Liver (tissue), 9 donors: ENCODE data around the gene NUDT22. TPM values are rescaled to one million over a fixed set of nuclear protein-coding genes. Genes with fewer than 3 reads are reported as not detected.
A peak's percentile ranks its signal among the peaks of the same experiment; 100 is the strongest.

Experiments
- DNase-seq: peaks from one replicate; pipeline ENCODE4 v3.0.0-alpha.2; 2017; ENCODE audit warnings: low spot score
- H3K27ac ChIP-seq, 2 donors: one replicate each; pipeline ENCODE4 v1.7.0; 2013; ENCODE audit warnings: inconsistent platforms in 2 of 2, low read length in 2 of 2, control low read depth in 1 of 2, low read depth in 1 of 2, mild to moderate bottlenecking in 1 of 2
- H3K27me3 ChIP-seq, 4 donors: one replicate each; pipeline versions ENCODE4 v1.6.1 to v1.7.0; 2013; ENCODE audit warnings: low read length in 3 of 4, inconsistent platforms in 1 of 4, mild to moderate bottlenecking in 1 of 4, moderate library complexity in 1 of 4; ENCODE audit not compliant: control insufficient read depth in 4 of 4, insufficient read depth in 4 of 4
- H3K36me3 ChIP-seq, 4 donors: one replicate each; pipeline versions ENCODE4 v1.6.1 to v1.7.0; 2013; ENCODE audit warnings: low read length in 3 of 4, mild to moderate bottlenecking in 3 of 4, low read depth in 1 of 4, moderate library complexity in 1 of 4; ENCODE audit not compliant: control insufficient read depth in 4 of 4, insufficient read depth in 3 of 4
- H3K4me1 ChIP-seq, 4 donors: one replicate each; pipeline versions ENCODE4 v1.6.1 to v1.7.0; 2013; ENCODE audit warnings: low read length in 3 of 4, mild to moderate bottlenecking in 3 of 4, moderate library complexity in 1 of 4; ENCODE audit not compliant: control insufficient read depth in 4 of 4, insufficient read depth in 4 of 4
- H3K4me3 ChIP-seq, 3 donors: one replicate each; pipeline versions ENCODE4 v1.6.1 to v1.7.0; 2013; ENCODE audit warnings: low read length in 3 of 3, control low read depth in 1 of 3, low read depth in 1 of 3, mild to moderate bottlenecking in 1 of 3
- H3K9ac ChIP-seq, 2 donors: one replicate each; pipeline ENCODE4 v1.7.0; 2013; ENCODE audit warnings: low read length in 2 of 2, mild to moderate bottlenecking in 2 of 2, moderate library complexity in 2 of 2, control low read depth in 1 of 2, low read depth in 1 of 2
- H3K9me3 ChIP-seq, 4 donors: one replicate each; pipeline versions ENCODE4 v1.6.1 to v1.7.0; 2013; ENCODE audit warnings: low read length in 3 of 4; ENCODE audit not compliant: control insufficient read depth in 4 of 4
- EGR1 ChIP-seq, 2 donors: IDR thresholded peaks; 2 replicates each; pipeline ENCODE4 v1.6.1; 2016 to 2018; ENCODE audit warnings: antibody characterized with exemption in 2 of 2, low read depth in 2 of 2
- FOXA1 ChIP-seq: IDR thresholded peaks from 2 replicates; pipeline ENCODE4 v1.6.1; 2016; ENCODE audit warnings: antibody characterized with exemption
- FOXA2 ChIP-seq: IDR thresholded peaks from 2 replicates; pipeline ENCODE4 v1.6.1; 2016; ENCODE audit warnings: antibody characterized with exemption
- GABPA ChIP-seq, 2 donors: IDR thresholded peaks in 1 of 2; conservative IDR thresholded peaks in 1 of 2; 2 replicates each; pipeline ENCODE4 v1.6.1; 2016; ENCODE audit warnings: antibody characterized with exemption in 2 of 2, mild to moderate bottlenecking in 1 of 2, moderate library complexity in 1 of 2
- HNF4A ChIP-seq, 2 donors: conservative IDR thresholded peaks; 2 replicates each; pipeline ENCODE4 v1.6.1; 2016; ENCODE audit warnings: antibody characterized with exemption in 2 of 2, mild to moderate bottlenecking in 2 of 2
- HNF4G ChIP-seq: IDR thresholded peaks from 2 replicates; pipeline ENCODE4 v1.6.1; 2016; ENCODE audit warnings: antibody characterized with exemption
- JUND ChIP-seq, 2 donors: IDR thresholded peaks; 2 replicates each; pipeline ENCODE4 v1.6.1; 2016; ENCODE audit warnings: antibody characterized with exemption in 2 of 2
- NR2F2 ChIP-seq: IDR thresholded peaks from 2 replicates; pipeline ENCODE4 v1.6.1; 2016; ENCODE audit warnings: antibody characterized with exemption
- RAD21 ChIP-seq, 2 donors: IDR thresholded peaks; 2 replicates each; pipeline ENCODE4 v1.6.1; 2016; ENCODE audit warnings: antibody characterized with exemption in 2 of 2, mild to moderate bottlenecking in 2 of 2
- RXRA ChIP-seq, 2 donors: IDR thresholded peaks; 2 replicates each; pipeline ENCODE4 v1.6.1; 2017 to 2018; ENCODE audit warnings: antibody characterized with exemption in 2 of 2, mild to moderate bottlenecking in 1 of 2
- SP1 ChIP-seq: IDR thresholded peaks from 2 replicates; pipeline ENCODE4 v1.6.1; 2018; ENCODE audit warnings: antibody characterized with exemption, mild to moderate bottlenecking
- TAF1 ChIP-seq: conservative IDR thresholded peaks from 2 replicates; pipeline ENCODE4 v1.6.1; 2016; ENCODE audit warnings: antibody characterized with exemption, mild to moderate bottlenecking
- YY1 ChIP-seq: IDR thresholded peaks from 2 replicates; pipeline ENCODE4 v1.6.1; 2016; ENCODE audit warnings: antibody characterized with exemption, mild to moderate bottlenecking
- ZBTB33 ChIP-seq: IDR thresholded peaks from 2 replicates; pipeline ENCODE4 v1.6.1; 2016; ENCODE audit warnings: antibody characterized with exemption
- WGBS: extraction: QIAGEN DNeasy Blood & Tissue Kit; methylation state at CpG from one replicate; pipeline ENCODE4 v1.1.7; 2013; 5-methylcytosine and 5-hydroxymethylcytosine counted together
- polyA plus RNA-seq, 2 donors: library from polyadenylated mRNA; stranded (reverse) in 1 of 2; unstranded in 1 of 2; fragments of 200-250 nt in 1 of 2; fragments of >200 nt in 1 of 2; fragmentation: Nextera tagmentation in 1 of 2; extraction: Ambion mirVana in 1 of 2; gene quantifications; one replicate each; pipeline versions ENCODE4 v1.2.1 to v1.2.3, GENCODE V29; 2013 to 2015
- total RNA-seq, 2 donors: library from RNA; depleted of rRNA; stranded (reverse); fragments of >200 nt; gene quantifications; one replicate each; pipeline ENCODE4 v1.2.3, GENCODE V29; 2014
- TF ChIP-seq, protein P1 (sequence below): IDR thresholded peaks from 2 replicates; pipeline ENCODE4 v1.6.1; 2016; ENCODE audit warnings: antibody characterized with exemption
- TF ChIP-seq, protein P2 (sequence below): fragments of 150-350 bp; IDR thresholded peaks from 2 replicates; pipeline ENCODE4 v1.5.1; 2017; ENCODE audit warnings: improper control_type of control experiment, low read depth, low read length; ENCODE audit not compliant: missing input control
- TF ChIP-seq, protein P3 (sequence below): IDR thresholded peaks from 2 replicates; pipeline ENCODE4 v1.6.1; 2016; ENCODE audit warnings: antibody characterized with exemption
- TF ChIP-seq, protein P4 (sequence below): IDR thresholded peaks from 2 replicates; pipeline ENCODE4 v1.6.1; 2016; ENCODE audit warnings: antibody characterized with exemption, mild to moderate bottlenecking
- donor health status: healthy.
- donor health status: healthy.
- donor health status: healthy.
- donor health status: healthy.
- donor health status: healthy.

The NUDT22 gene
- total and polyA plus RNA-seq, 4 donors: 20.0 to 47.8 (median 41.2) TPM

DNA sequence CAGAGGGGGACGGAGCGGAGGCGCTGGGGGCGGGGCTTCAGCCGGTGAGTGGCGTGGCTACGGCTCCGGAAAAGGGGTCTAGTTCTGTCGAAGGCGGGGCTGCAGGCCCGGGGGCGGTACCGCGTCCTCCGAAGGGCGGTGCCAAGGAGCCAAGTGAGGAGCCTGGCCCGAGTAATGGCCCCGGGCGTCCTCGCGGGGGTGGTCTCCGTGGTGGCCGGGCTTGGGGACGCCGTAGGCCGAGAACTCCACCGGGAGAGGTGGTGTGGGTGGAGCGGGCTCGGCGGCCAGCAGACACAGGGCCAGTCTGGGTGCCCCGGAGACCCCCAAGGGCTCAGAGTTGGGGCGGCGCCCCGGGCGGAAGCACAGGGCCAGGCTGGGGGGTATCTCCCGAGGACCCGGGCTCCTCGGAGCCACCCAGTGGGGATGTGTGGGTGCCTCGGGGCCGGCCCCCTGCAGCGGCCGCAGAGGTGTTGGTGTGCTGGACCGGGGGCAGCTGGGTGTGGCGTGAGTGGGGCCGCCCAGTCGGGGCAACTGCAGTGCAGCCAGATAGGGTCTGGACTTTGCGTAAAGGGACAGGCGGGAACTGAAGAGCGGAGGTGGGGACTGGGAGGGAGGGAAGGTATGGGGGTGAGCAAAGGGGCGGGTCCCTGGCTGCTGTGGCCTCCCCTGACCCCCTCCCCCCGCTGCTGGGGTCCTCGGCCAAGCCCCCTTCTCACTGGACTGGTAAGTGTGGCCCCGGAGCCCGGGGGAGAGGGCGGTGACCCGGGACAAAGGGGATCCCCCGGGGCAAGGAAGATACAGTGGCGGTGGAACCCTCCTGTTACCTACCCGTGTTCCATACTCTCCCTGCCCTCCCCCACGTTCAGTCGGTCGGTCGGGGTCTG, 15.7 kb downstream of the NUDT22 start:
- Histone ChIP-seq H3K36me3 (peaks cover 0 to 6% (median 4%) of the 10 kb centered on the region in 4 donors), H3K27ac (peak overlapping the region; percentile 97 to 99), H3K4me3 (peak overlapping the region; percentile 74 to 94 (median 80)), H3K9me3 (no peaks in the 10 kb centered on the region), H3K4me1 (peaks cover 21 to 59% (median 43%) of the 10 kb centered on the region in 4 donors), H3K9ac (peak overlapping the region in 1 of 2 donors; percentile 81), H3K27me3 (no peaks in the 10 kb centered on the region)
- DNase-seq: peak; percentile 72
- WGBS: under 1% methylated on average over 63 of the region's 63 CpGs
- TF ChIP-seq EGR1 (IDR thresholded peaks at IDR 0.05; ENCODE audit: low read depth in 2 of 2) (no peak), RXRA (IDR thresholded peaks at IDR 0.05) (peak in 1 of 2 donors; percentile 44), HNF4G (no peak), SP1 (peak; percentile 2), GABPA (IDR thresholded peaks at IDR 0.05 in 1 of 2, conservative IDR thresholded peaks at IDR 0.05 in 1 of 2) (no peak), FOXA1 (no peak), TAF1 (no peak), FOXA2 (peak; percentile 16), JUND (IDR thresholded peaks at IDR 0.05) (peak in 1 of 2 donors; percentile 9), ZBTB33 (no peak), YY1 (peak; percentile 81), RAD21 (IDR thresholded peaks at IDR 0.05) (no peak), NR2F2 (no peak), HNF4A (conservative IDR thresholded peaks at IDR 0.05) (no peak)
- TF ChIP-seq, protein P1, sequence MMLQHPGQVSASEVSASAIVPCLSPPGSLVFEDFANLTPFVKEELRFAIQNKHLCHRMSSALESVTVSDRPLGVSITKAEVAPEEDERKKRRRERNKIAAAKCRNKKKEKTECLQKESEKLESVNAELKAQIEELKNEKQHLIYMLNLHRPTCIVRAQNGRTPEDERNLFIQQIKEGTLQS: no peak
- TF ChIP-seq, protein P2, sequence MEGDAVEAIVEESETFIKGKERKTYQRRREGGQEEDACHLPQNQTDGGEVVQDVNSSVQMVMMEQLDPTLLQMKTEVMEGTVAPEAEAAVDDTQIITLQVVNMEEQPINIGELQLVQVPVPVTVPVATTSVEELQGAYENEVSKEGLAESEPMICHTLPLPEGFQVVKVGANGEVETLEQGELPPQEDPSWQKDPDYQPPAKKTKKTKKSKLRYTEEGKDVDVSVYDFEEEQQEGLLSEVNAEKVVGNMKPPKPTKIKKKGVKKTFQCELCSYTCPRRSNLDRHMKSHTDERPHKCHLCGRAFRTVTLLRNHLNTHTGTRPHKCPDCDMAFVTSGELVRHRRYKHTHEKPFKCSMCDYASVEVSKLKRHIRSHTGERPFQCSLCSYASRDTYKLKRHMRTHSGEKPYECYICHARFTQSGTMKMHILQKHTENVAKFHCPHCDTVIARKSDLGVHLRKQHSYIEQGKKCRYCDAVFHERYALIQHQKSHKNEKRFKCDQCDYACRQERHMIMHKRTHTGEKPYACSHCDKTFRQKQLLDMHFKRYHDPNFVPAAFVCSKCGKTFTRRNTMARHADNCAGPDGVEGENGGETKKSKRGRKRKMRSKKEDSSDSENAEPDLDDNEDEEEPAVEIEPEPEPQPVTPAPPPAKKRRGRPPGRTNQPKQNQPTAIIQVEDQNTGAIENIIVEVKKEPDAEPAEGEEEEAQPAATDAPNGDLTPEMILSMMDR: no peak
- TF ChIP-seq, protein P3, sequence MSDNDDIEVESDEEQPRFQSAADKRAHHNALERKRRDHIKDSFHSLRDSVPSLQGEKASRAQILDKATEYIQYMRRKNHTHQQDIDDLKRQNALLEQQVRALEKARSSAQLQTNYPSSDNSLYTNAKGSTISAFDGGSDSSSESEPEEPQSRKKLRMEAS: peak; percentile 66
- TF ChIP-seq, protein P4, sequence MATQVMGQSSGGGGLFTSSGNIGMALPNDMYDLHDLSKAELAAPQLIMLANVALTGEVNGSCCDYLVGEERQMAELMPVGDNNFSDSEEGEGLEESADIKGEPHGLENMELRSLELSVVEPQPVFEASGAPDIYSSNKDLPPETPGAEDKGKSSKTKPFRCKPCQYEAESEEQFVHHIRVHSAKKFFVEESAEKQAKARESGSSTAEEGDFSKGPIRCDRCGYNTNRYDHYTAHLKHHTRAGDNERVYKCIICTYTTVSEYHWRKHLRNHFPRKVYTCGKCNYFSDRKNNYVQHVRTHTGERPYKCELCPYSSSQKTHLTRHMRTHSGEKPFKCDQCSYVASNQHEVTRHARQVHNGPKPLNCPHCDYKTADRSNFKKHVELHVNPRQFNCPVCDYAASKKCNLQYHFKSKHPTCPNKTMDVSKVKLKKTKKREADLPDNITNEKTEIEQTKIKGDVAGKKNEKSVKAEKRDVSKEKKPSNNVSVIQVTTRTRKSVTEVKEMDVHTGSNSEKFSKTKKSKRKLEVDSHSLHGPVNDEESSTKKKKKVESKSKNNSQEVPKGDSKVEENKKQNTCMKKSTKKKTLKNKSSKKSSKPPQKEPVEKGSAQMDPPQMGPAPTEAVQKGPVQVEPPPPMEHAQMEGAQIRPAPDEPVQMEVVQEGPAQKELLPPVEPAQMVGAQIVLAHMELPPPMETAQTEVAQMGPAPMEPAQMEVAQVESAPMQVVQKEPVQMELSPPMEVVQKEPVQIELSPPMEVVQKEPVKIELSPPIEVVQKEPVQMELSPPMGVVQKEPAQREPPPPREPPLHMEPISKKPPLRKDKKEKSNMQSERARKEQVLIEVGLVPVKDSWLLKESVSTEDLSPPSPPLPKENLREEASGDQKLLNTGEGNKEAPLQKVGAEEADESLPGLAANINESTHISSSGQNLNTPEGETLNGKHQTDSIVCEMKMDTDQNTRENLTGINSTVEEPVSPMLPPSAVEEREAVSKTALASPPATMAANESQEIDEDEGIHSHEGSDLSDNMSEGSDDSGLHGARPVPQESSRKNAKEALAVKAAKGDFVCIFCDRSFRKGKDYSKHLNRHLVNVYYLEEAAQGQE: peak; percentile 31
